Stimulated activated CD4-positive, alpha-beta T cell treated with anti-CD3 and anti-CD28 coated beads, Interleukin-12 subunit alpha, Interleukin-12 subunit beta, amount 100 ng/mL, for 24 hours (primary cell): ENCODE data around the gene FUT3.
A peak's percentile ranks its signal among the peaks of the same experiment; 100 is the strongest.
"Not testable (repeated sequence)": the region's sequence is repeated elsewhere in the genome, so short reads cannot be mapped to it uniquely, and the experiment has no call there.

Experiments
- DNase-seq, 2 experiments: peaks; one replicate each; pipeline ENCODE4 v3.0.0-alpha.2; 2020; ENCODE audit warnings: low read depth in 2 of 2

The FUT3 gene

GRCh38 chr19:5848621-5849020, 2.6 kb downstream of the FUT3 start:
- DNase-seq, result not testable (repeated sequence)

DNA sequence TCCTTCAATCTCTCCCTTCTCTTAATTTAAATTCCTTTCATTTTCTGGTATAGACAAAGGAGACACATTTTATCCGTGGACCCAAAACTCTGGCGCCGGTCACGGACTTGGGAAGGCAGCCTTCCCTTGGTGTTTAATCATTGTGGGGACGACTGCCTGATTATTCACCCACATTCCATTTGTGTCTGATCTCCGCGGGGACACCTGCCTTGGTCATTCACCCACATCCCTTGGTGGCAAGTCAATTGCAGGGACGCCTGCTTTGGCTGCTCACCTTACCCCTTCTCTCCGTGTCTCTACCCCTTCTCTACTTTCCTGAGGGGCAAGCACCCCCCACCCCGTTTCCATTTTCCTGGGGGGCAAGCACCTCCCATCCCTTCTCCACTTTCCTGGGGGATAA, 3.4 kb downstream of the FUT3 start:
- DNase-seq, result not testable (repeated sequence)

DNA sequence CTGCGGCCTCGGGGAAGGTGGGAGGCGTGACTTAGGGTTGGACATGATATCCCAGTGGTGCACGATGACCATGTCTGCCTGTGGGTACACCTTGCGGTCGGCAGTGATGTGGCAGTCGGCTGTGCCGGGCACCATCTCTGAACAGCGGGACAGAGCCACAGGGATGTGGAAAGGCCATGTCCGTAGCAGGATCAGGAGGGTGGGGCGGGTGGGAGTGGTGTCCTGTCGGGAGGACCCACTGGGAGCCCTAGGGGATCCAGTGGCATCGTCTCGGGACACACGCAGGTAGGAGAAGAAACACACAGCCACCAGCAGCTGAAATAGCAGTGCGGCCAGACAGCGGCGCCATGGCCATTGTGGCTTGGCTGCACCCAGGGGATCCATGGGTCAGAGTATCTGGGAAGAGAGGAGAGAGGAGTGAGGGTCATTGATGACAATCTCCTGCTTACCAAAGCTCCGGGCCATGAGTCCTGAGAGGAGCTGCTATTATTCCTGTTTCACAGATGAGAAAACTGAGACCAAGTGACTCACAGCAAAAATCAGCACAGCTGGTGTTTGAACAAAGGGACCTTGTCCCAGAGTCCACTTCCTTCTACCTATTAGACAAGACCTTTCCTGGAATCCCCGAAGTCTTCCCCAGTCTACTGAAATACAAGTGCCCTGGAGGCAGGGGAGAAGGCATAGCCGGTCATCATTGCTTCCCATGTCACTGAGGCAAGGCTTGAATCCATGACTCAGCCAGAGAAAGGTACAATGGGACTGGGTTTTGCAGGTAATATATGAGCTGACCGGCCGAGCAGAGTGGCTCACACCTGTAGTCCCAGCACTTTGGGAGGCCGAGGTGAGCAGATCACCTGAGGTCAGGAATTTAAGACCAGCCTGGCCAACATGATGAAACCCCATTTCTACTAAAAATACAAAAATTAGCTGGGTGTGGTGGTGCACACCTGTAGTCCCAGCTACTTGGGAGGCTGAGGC, 6.5 kb downstream of the FUT3 start:
- DNase-seq, result no peak

DNA sequence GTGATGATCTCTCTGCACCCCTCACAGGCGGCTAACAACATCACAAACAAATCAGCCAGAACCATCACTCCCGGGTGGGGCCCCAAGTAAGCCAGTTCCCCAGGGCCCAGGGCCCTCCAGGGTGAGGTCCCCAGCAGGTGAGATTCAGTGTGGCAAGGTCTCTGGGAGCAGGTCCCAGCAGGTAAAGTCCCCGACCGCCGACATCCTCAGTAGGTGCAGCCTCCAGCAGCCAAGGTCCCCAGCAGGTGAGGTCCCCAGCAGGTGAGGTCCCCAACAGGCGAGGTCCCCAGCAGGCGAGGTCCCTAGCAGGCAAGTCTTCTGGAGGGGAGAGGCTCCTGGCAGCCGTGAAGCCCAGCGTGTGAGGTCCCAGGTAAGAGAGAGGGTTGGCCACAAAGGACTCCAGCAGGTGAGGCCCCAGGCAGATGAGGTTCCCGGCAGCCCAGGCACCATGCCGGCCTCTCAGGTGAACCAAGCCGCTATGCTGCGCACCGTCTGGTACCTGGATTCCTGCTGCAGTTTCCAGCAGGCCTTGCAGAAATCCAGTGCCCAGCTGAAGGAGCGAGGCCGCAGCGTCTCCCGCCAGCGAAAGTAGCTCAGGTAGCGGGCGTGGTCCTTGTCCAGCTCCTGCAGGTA, 7.8 kb downstream of the FUT3 start:
- DNase-seq, result no peak

DNA sequence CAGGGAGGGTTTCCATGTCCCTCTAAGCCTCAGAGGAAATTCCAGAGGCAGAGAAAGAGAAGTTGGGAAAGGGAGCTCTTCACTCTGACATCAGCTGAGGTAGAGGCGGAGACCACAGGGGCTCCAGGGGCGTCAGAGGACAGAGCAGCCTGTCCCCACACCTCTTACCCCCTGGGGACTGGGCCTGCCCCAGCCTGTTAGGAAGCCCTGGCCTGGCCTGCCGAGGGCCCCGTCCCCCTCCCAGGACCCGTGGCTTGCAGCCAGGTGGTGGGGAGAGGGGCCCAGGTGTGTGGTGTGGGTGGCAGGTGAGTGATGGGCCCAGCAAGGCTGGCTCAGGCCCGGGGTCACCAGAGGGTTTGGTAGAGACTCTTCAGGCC, 9.5 kb downstream of the FUT3 start:
- not testable (repeated sequence) for DNase-seq

GRCh38 chr19:5839065-5840017, 11.9 kb downstream of the FUT3 start, which contains the start of gene FUT6:
Gene FUT6 (minus strand): TSS chr19:5839702. CDS start chr19:5832567, 7,135 bp downstream.
- DNase-seq, result no peak

DNA sequence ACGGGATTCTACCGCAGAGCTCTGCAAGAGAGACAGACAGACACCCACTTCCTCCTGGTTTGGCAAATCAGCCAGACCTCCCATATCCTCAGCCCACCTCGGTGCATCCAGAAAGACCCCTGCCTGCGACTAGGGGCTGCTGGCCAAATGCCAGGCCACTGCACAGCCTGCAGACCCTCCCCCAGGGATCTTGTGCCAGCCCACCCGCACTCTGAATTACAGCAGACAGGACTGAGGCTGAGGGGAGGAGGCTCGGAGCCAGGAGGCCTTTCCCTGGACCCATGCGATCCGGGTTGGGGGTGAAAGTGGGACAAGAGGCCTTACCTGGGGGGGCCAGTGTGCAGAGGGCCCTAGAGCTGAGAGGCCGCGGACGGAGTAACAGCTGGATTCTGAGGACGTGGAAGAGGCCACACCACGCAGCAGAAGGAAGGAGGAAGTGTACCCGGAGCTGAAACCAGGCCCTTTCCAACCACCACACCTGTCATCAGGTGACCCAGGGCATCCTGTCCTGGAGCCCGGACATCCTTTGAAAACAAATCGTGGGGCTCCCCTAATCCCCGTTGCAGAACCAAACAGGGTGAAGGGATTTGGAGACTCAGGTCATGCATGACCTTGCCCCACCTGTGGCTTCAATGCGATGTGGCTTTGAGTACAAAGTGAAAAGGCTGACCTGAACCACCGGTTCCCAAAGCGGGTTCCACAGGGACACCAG, 12.7 kb downstream of the FUT3 start:
- no peak for DNase-seq

DNA sequence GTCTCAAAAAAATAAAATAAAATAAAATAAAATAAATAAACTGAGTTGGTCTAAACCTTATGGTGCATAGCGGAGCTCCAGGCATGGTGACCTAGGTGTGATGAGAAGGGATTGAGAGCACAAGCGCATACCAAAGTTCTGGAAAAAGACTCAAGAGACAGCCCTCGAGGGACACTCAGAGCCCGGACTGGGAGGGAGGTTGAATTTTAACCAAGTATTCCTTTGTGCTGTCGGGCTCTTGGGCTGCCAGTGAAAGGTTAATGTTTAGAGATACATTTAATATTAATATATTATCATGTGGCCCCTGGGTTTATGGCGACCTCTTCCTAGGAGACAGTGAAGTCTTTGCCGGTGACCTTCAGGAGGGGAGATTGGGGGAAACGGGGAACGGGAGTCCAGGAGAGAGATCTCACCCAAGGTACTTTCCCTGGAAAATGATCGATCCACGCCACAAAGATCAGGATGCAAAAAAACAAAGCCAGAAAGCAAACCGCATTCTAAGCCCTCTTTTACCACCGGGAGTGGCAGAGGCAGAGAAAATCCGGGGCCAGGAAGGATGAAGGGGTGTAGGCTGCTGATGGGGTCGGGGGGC, 13.4 kb downstream of the FUT3 start:
- DNase-seq, result no peak

- no peak for DNase-seq
Observed at GRCh38 chr19:5832527-5833216, 18.6 kb downstream of the FUT3 start.

GRCh38 chr19:5832061-5832460, 19.2 kb downstream of the FUT3 start:
- DNase-seq, result no peak

DNA sequence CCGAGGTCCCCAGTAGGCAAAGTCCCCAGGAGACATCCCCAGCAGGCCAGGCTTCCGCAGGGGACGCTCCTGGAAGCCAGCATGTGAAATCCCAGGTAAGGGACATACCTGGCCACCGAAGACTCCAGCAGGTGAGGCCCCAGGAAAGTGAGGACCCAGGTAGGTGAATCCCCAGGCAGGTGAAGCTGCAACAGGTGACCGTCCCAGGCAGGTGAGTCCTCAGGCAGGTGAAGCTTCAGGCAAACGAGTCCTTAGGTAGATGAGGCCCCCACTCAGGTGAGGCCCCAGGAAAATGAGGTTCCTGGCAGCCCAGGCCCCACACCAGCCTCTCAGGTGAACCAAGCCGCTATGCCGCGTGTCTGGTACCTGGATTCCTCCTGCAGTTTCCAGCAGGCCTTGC, 20.1 kb downstream of the FUT3 start:
- no peak for DNase-seq

DNA sequence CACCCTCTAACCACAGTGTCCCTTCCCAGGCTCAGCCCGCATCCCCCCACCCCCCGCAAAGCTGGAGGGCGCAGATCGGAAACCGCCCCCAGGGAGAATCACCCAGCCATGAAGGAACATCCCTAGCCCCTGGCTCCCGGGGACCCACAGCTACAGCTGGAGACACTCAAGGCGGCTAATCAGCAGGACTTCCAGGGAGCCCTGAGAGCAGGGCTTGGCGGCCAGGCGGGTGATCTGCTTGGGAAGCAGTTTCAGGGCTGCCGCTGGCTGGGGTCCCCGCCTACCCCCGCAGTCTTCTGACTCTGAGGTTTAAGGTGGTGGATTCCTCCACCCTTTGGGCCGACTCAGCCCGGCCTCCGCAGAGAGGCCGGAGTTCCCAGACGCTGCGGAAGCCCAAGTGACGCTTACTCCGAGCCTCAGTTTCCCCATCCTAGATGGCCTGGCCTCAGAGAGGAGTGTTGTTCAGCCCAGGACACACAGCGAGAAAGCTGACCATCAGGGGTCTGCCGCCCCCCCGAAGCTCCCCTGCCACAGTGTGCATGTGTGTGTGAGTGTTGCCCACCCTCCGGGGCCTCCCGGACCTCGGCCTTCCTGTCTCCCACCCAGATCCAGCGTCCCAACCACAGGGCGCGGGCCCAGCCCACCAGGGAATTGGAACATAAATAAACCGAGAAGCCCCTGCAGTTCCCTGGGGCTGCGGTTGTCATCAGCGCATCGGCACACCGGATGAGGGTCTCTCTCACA, 21.5 kb downstream of the FUT3 start:
- no peak for DNase-seq

- no peak for DNase-seq
Observed at GRCh38 chr19:5828661-5829566, 22.3 kb downstream of the FUT3 start.

- peak; percentile 91 to 92 for DNase-seq
Observed at GRCh38 chr19:5827891-5828660, 23.2 kb downstream of the FUT3 start.

GRCh38 chr19:5827342-5827890, 23.8 kb downstream of the FUT3 start:
- DNase-seq, result no peak

DNA sequence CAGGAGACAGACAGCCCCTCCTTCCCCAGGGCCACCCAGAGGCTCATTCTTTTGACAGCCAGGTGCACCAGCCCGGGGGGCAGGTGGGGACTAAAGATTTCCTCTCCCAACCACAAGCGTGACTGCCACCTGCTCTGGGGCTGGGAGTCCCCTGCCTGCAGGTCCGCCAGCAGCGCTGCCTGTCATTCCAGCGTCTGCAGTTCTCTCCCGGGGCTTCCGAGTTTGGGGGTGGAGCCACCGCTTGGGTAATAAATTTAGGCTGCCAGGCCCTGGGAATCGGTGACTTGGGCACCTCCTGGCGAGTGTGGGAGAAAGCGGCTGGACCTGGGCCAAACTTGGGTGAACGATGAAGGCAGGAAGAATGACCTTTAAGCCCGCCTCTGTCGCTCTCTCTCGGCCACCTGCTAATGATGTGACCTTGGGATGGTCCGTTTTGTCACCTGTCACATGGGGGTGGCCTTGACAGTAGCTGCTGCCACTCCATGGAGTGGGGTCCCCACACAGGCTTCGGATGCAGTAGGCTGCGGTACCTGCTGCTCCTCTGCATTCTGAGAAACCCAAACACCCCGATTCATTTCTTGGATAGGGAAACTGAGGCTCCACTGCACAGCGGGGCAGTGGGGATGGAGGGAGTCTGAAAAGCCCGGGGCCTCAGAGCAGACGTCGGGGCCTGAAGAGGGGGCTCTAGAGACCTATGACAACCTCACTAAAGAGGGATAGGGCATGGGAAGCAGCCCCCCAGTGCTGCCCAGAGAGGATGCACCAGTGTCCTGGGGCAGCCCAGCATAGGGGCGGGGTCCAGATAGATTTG, 24.5 kb downstream of the FUT3 start:
- DNase-seq, result no peak
